Ectodermal cell (in vitro differentiated cells): ENCODE measurements around the gene WDR26.

Experiments used
- H3K27ac ChIP-seq: 2 replicates; pipeline ENCODE4 v1.7.0; 2013; ENCODE audit warnings: mild to moderate bottlenecking, low read depth, low read length; ENCODE audit not compliant: insufficient read depth, poor library complexity, severe bottlenecking
- H3K27me3 ChIP-seq: 2 replicates; pipeline ENCODE4 v1.7.0; 2013; ENCODE audit warnings: mild to moderate bottlenecking, low read length; ENCODE audit not compliant: insufficient read depth, control insufficient read depth, poor library complexity, severe bottlenecking
- H3K36me3 ChIP-seq: one replicate; pipeline ENCODE4 v1.7.0; 2013; ENCODE audit warnings: low read length; ENCODE audit not compliant: control insufficient read depth, insufficient read depth
- H3K4me1 ChIP-seq: one replicate; pipeline ENCODE4 v1.7.0; 2013; ENCODE audit warnings: low read length; ENCODE audit not compliant: control insufficient read depth, insufficient read depth
- H3K4me3 ChIP-seq: 2 replicates; pipeline ENCODE4 v1.7.0; 2013; ENCODE audit warnings: low read depth, low read length, control low read depth; ENCODE audit not compliant: insufficient read depth
- H3K9me3 ChIP-seq: 2 replicates; pipeline ENCODE4 v1.7.0; 2013; ENCODE audit warnings: mild to moderate bottlenecking, low read length, moderate library complexity; ENCODE audit not compliant: control insufficient read depth
- WGBS, 2 experiments: methylation state at CpG; one replicate each; pipeline ENCODE4 v1.1.7; 2013; ENCODE audit warnings: missing lambda C conversion rate in 2 of 2; 5-methylcytosine and 5-hydroxymethylcytosine counted together

Gene WDR26

GRCh38 chr1:224435999-224436398 is 1.4 kb upstream of the WDR26 start:
- Histone ChIP-seq H3K9me3 (no peaks in the 10 kb centered on the region), H3K4me1 (peaks cover 12% of the 10 kb centered on the region), H3K27ac (no peak overlapping the region), H3K27me3 (no peaks in the 10 kb centered on the region), H3K4me3 (no peak overlapping the region), H3K36me3 (no peaks in the 10 kb centered on the region)
- 77 to 92% methylated on average over 1 of the region's 1 CpG for WGBS, 2 experiments

- Histone ChIP-seq H3K27me3 (no peaks in the 10 kb centered on the region), H3K4me1 (peaks cover 12% of the 10 kb centered on the region), H3K27ac (no peak overlapping the region), H3K9me3 (no peaks in the 10 kb centered on the region), H3K4me3 (peak overlapping the region; percentile 75), H3K36me3 (no peaks in the 10 kb centered on the region)
- WGBS, 2 experiments: 19 to 27% methylated on average over 4 of the region's 4 CpGs
These were observed 744 bp upstream of the WDR26 start for GRCh38 chr1:224435318-224435763.

GRCh38 chr1:224433701-224434672 is 610 bp downstream of the WDR26 start:
- H3K9me3 ChIP-seq: no peaks in the 10 kb centered on the region
- H3K36me3 ChIP-seq: no peaks in the 10 kb centered on the region
- H3K27ac ChIP-seq: peak overlapping the region; percentile 20
- H3K4me3 ChIP-seq: peak overlapping the region; percentile 75
- 1% methylated on average over 67 to 74 of the region's 88 CpGs for WGBS, 2 experiments
- H3K4me1 ChIP-seq: peaks cover 12% of the 10 kb centered on the region
- no peaks in the 10 kb centered on the region for H3K27me3 ChIP-seq

GRCh38 chr1:224433041-224433691 is 1.4 kb downstream of the WDR26 start:
- peak overlapping the region; percentile 47 for H3K27ac ChIP-seq
- H3K27me3 ChIP-seq: no peaks in the 10 kb centered on the region
- peaks cover 12% of the 10 kb centered on the region for H3K4me1 ChIP-seq
- 1 to 2% methylated on average over 16 to 19 of the region's 19 CpGs for WGBS, 2 experiments
- peak overlapping the region; percentile 75 for H3K4me3 ChIP-seq
- H3K9me3 ChIP-seq: no peaks in the 10 kb centered on the region
- peaks cover 5% of the 10 kb centered on the region for H3K36me3 ChIP-seq

GRCh38 chr1:224432672-224433040 is 1.9 kb downstream of the WDR26 start:
- H3K27ac ChIP-seq: no peak overlapping the region
- 14 to 16% methylated on average over 5 to 6 of the region's 6 CpGs for WGBS, 2 experiments

GRCh38 chr1:224432146-224432545 is 2.5 kb downstream of the WDR26 start:
- peaks cover 12% of the 10 kb centered on the region for H3K4me1 ChIP-seq
- peaks cover 5% of the 10 kb centered on the region for H3K36me3 ChIP-seq
- H3K27me3 ChIP-seq: no peaks in the 10 kb centered on the region
- WGBS, 2 experiments: 38 to 78% methylated on average over 1 to 2 of the region's 2 CpGs
- no peaks in the 10 kb centered on the region for H3K9me3 ChIP-seq
- H3K27ac ChIP-seq: no peak overlapping the region
- peak overlapping the region; percentile 75 for H3K4me3 ChIP-seq

More at GRCh38 chr1:224432672-224433040, 1.9 kb downstream of the WDR26 start:
- Histone ChIP-seq H3K27me3 (no peaks in the 10 kb centered on the region), H3K36me3 (peaks cover 5% of the 10 kb centered on the region), H3K9me3 (no peaks in the 10 kb centered on the region), H3K4me1 (peaks cover 12% of the 10 kb centered on the region), H3K4me3 (peak overlapping the region; percentile 75)

GRCh38 chr1:224431726-224432125 is 2.9 kb downstream of the WDR26 start:
- peaks cover 5% of the 10 kb centered on the region for H3K36me3 ChIP-seq
- H3K4me1 ChIP-seq: peaks cover 12% of the 10 kb centered on the region
- H3K4me3 ChIP-seq: no peak overlapping the region
- H3K9me3 ChIP-seq: no peaks in the 10 kb centered on the region
- 71 to 88% methylated on average over 2 of the region's 2 CpGs for WGBS, 2 experiments
- H3K27ac ChIP-seq: no peak overlapping the region
- no peaks in the 10 kb centered on the region for H3K27me3 ChIP-seq

- Histone ChIP-seq H3K36me3 (peaks cover 5% of the 10 kb centered on the region), H3K27ac (no peak overlapping the region), H3K4me3 (no peak overlapping the region), H3K9me3 (no peaks in the 10 kb centered on the region), H3K27me3 (no peaks in the 10 kb centered on the region), H3K4me1 (peaks cover 12% of the 10 kb centered on the region)
- WGBS, 2 experiments: 79 to 83% methylated on average over 2 of the region's 2 CpGs
These were observed 4.0 kb downstream of the WDR26 start for GRCh38 chr1:224430511-224431113.

GRCh38 chr1:224429616-224430326 is 4.8 kb downstream of the WDR26 start:
- no peaks in the 10 kb centered on the region for H3K9me3 ChIP-seq
- 93 to 100% methylated on average over 1 of the region's 3 CpGs for WGBS, 2 experiments
- peaks cover 5% of the 10 kb centered on the region for H3K36me3 ChIP-seq
- H3K27ac ChIP-seq: no peak overlapping the region
- no peaks in the 10 kb centered on the region for H3K27me3 ChIP-seq
- no peak overlapping the region for H3K4me3 ChIP-seq
- H3K4me1 ChIP-seq: peaks cover 12% of the 10 kb centered on the region
